ENCODE data around the gene TRPC4AP.

TRPC4AP gene

DNA sequence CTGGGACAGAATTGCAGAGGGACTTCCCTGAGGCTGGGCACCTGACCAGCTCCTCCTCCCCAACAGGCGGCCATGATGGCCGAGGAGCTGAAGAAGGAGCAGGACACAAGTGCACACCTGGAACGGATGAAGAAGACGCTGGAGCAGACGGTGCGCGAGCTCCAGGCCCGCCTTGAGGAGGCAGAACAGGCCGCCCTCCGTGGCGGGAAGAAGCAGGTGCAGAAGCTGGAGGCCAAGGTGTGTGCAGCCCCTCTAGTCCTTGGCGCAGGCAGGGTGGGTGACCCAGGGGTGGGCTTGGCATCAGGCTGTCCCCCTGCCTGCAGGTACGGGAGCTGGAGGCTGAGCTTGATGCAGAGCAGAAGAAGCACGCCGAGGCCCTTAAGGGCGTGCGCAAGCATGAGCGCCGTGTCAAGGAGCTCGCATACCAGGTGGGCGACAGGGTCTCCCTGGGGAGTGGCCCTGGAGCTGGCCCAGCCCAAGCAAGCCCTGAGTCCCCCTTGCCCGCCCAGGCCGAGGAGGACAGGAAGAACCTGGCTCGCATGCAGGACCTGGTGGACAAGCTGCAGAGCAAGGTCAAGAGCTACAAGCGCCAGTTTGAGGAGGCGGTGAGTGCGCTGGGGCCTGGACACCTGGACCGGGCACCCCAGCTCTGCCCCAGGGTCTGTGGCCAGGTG is 91.5 kb downstream of the TRPC4AP start:
- DNase-seq, result no peak

DNA sequence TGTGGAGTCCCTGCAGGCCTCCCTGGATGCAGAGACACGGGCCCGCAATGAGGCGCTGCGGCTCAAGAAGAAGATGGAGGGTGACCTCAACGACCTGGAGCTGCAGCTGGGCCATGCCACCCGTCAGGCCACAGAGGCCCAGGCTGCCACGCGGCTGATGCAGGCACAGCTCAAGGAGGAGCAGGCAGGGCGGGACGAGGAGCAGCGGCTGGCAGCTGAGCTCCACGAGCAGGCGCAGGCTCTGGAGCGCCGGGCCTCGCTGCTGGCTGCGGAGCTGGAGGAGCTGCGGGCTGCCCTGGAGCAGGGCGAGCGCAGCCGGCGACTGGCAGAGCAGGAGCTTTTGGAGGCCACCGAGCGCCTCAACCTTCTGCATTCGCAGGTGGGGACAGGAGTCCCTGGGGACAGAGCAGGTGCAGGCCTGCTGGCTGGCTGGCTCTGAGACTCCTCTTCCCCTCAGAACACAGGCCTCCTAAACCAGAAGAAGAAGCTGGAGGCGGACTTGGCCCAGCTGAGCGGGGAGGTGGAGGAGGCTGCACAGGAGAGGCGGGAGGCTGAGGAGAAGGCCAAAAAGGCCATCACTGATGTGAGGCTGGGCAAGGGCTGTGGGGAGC is 92.2 kb downstream of the TRPC4AP start:
- no peak for DNase-seq

DNA sequence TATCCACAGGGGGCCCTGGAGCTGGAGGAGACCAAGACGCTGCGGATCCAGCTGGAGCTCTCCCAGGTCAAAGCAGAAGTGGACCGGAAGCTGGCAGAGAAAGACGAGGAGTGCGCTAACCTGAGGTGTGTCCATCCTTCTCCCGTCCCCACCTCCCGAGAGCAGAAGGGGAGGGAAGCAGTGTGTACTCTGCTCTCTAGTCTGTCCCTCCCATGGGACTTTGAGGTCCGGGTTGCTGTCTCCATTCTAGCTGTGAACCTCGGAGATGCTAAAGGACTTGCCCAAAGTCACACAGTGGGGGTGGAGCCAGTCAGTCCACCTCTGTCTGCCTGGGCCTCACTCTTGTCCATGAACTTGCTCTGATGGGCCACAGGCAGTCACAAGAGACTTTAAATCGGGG is 92.8 kb downstream of the TRPC4AP start:
- no peak for DNase-seq

DNA sequence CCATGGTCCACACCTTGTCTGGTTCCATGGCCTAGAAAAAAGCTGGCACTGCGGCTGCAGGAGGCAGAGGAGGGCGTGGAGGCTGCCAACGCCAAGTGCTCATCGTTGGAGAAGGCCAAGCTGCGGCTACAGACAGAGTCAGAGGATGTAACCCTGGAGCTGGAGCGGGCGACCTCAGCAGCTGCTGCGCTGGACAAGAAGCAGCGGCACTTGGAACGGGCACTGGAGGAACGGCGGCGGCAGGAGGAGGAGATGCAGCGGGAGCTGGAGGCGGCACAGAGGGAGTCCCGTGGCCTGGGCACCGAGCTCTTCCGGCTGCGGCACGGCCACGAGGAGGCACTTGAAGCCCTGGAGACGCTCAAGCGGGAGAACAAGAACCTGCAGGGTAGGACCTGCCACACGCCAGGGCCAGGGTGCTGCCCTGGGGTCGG is 93.6 kb downstream of the TRPC4AP start:
- no peak for DNase-seq

DNA sequence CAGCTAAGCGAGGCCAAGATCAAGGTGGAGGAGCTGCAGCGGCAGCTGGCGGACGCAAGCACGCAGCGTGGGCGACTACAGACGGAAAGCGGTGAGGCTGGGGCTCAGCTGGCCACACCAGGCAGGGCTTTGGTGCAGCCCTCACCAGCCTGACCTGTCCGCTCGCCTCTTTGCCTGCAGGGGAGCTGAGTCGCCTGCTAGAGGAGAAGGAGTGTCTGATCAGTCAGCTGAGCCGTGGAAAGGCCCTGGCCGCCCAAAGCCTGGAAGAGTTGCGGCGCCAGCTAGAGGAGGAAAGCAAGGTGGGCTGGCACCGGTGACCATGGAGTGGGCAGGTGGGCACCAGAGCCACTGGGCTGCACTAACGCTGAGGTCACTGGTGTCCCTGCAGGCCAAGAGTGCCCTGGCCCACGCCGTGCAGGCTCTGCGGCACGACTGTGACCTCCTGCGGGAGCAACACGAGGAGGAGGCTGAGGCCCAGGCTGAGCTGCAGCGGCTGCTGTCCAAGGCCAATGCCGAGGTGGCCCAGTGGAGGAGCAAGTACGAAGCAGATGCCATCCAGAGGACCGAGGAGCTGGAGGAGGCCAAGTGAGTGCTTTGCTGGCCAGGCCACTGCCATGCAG is 94.2 kb downstream of the TRPC4AP start:
- no peak for DNase-seq

DNA sequence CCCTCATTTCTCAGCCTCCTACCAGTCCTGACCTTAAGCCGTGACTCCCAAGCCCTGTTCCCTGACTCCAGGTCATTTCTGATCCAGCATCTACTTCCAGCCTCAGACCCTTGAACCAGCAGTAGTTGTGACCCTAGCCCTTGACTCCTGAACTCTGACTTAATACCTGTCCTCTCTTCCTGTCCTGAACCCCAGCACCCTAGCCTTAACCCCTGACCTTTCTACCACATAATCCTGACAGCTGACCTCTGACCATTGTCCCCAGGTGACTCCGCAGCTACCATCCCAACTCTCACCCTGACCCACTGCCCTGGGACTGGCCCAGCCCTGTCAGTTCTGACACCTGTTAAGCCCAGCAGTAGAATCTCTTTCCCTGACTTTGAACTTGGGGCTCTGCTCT is 94.8 kb downstream of the TRPC4AP start:
- DNase-seq, result no peak

DNA sequence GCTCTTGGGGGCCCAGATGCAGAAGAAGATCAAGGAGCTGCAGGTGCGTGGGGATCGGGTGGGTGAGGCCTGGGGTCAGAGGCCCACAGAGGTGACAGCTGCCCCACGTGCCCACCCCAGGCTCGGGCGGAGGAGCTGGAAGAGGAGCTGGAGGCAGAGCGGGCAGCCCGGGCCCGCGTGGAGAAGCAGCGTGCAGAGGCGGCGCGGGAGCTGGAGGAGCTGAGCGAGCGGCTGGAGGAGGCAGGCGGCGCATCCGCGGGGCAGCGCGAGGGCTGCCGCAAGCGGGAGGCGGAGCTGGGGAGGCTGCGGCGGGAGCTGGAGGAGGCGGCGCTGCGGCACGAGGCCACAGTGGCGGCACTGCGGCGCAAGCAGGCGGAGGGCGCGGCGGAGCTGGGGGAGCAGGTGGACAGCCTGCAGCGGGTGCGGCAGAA is 95.5 kb downstream of the TRPC4AP start:
- no peak for DNase-seq

DNA sequence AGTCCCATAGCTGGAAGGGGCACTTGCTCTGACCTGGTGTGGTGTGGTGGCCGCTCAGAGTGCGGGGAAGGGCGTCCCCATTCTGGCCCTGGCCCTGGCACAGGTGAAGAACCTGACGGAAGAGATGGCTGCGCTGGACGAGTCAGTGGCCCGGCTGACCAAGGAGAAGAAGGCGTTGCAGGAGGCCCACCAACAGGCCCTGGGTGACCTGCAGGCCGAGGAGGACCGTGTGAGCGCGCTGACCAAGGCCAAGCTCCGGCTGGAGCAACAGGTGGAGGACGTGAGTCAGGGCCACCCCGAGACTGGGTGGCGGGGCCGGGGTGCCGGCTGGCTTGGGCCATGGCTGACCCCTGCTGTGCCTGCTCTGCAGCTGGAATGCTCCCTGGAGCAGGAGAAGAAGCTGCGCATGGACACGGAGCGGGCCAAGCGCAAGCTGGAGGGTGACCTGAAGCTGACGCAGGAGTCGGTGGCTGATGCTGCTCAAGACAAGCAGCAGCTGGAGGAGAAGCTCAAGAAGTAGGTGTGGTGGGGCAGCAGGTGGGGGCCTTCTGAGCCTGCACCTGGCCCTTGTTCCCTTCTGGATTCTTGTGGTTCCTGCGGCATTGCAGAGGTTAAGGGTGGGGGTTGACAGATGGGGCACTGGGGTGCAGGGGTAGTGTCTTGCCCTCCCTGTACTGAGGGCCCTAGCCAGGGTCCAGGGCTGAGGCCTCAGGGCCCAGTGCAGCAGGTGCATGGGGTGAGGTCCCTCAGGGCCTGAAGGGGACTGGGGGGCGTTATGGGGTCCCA is 96.2 kb downstream of the TRPC4AP start:
- no peak for DNase-seq

DNA sequence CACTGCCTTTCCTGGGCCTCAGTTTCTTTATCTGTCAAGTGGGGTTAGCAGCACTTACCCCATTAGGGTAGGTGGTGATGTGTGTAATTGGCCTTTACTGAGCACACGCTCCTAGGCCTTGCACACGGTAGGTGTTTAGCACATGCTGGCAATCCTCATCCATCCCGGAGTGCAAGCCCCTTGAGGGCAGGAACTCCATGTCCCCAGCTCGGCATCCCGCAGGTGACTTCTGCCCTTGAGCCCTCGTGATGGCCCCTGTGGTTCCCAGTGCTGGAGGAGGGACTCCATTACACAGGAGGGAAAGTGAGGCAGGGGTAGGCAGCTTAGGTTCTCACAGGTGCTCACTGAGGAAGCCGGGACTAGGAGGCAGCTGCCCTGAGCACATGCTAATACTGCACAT is 96.9 kb downstream of the TRPC4AP start:
- no peak for DNase-seq

DNA sequence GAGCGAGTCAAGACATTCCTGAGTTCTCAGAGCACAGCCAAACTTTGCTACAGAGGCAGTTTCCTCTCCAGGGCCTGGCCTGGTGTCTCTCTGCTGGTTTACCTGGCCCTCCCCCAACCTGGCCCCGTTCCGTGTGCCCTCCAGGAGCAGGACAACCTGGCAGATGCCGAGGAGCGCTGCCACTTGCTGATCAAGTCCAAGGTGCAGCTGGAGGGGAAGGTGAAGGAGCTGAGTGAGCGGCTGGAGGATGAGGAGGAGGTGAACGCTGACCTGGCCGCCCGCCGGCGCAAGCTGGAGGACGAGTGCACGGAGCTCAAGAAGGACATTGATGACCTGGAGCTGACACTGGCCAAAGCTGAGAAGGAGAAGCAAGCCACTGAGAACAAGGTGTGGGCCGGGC is 97.4 kb downstream of the TRPC4AP start:
- DNase-seq, result no peak

DNA sequence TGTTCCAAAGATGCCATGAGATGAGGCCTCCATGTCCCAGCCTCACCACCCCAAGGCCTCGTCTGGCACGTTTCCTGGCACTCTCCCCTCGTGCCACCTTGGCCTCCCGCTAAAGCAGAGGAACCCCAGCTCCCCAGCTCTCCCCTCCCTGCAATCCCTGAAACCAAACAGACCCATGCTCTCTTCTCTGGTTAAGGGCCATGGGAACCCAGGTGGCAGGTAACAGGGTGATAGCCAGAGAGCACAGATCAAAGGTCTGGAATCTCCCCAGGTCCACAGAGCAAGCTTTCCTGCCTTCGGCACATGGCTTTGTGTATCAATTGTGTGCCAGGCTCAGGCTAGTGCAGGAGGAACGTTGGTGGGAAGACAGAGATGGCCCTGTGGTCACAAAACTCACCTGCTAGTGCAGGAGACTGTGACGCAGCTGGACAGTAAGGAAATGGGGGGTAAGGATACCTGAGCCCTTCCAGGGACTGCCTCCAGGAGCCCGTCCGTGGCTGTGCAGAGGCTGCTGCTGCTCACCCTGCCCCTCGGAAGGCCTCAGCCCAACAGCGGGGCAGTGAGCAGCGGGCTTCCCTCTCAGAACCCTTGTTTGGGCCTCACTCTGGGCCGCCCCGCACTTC is 98.0 kb downstream of the TRPC4AP start:
- no peak for DNase-seq

DNA sequence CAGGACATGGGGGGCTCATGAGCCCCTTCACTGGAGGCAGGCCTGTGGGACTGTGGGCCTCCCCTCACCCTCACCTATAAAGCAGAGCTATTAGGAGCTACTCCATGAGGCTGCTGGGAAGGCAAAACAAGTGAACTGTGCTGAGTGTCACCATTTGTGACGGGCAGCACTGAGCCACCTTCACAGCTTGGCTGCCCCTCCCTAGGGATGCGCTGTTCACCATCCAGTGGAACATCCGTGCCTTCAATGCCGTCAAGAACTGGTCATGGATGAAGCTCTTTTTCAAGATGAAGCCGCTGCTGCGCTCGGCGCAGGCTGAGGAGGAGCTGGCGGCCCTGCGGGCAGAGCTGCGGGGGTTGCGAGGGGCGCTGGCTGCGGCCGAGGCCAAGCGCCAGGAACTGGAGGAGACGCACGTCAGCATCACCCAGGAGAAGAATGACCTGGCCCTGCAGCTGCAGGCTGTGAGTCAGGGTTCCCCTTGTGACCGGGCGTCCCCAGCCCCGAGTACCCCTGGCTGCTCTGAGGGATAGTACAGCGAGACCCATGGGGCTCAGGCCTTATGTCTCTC is 98.6 kb downstream of the TRPC4AP start:
- DNase-seq, result no peak

DNA sequence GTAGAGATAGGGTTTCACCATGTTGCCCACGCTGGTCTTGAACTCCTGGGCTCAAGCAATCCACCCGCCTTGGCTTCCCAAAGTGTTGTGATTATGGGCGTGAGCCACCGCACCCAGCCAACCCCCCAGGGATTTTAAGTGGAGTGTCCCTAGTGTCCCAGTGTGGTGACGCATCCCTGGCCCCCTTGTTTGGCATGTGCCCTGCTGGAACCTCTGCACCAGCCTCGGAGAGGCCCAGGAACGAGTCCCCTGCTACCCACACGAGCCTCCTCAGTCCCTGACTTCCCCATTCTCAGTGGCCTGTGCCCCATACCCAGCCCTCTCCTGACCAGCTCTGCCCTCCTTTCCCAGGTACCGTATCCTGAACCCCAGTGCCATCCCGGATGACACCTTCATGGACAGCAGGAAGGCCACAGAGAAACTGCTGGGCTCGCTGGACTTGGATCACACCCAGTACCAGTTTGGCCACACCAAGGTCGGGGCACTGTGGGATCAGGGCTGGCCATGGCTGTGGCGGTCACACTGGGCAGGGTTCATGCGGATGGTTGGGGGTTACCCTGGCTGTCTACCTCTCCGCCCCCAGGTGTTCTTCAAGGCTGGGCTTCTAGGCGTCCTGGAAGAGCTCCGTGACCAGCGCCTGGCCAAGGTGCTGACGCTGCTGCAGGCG is 99.7 kb downstream of the TRPC4AP start:
- no peak for DNase-seq

DNA sequence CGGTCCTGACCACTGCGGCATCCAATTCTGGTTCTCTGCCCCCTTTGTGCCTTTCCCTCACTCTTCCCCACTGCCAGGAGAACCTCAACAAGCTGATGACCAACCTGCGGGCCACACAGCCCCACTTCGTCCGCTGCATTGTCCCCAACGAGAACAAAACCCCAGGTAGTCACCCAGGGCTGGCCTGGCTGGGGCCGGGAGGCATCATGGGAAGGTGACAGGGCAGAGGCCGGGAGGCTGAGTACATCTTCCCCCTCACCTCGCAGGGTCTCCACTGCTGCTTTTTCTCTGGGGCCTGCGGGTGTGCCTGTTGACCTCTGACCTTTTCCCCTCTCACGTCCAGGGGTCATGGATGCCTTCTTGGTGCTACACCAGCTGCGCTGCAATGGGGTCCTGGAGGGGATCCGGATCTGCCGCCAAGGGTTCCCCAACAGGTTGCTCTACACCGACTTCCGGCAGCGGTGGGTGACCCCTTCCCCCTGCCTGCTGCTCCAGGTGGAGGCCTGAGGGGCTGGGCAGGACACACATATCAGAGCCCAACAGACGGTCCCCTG is 101.9 kb downstream of the TRPC4AP start:
- DNase-seq, result no peak

DNA sequence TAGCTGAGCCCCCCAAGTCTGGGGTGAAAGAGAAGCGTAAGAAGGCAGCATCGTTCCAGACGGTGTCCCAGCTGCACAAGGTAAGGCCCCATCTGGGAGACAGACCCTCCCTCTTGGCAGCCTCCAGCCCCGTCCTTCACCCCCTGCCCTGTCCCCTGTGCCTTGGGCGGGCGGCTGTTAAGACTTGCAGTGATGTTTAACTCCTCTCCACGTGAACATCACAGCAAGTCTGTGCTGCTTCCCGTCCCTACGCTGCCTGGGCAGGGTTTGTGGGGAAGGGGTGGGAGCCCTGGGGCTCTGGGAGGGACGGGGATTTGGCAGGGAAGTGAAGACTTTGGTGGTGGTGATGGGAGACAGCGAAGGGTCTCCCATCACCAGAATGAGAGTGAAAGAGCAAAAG is 102.4 kb downstream of the TRPC4AP start:
- no peak for DNase-seq

DNA sequence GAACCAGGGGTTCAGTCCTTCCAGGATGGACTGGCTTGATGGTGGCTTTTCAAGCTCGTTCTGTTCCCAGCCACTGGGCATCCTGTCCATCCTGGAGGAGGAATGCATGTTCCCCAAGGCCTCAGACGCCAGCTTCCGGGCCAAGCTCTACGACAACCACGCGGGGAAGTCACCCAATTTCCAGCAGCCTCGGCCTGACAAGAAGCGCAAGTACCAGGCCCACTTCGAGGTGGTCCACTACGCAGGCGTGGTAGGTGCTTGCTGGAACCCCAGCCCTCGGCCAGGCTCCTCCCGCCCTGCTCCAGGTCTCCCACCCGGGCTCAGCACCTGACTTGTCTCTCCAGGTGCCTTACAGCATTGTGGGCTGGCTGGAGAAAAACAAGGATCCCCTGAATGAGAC is 102.9 kb downstream of the TRPC4AP start:
- DNase-seq, result no peak

DNA sequence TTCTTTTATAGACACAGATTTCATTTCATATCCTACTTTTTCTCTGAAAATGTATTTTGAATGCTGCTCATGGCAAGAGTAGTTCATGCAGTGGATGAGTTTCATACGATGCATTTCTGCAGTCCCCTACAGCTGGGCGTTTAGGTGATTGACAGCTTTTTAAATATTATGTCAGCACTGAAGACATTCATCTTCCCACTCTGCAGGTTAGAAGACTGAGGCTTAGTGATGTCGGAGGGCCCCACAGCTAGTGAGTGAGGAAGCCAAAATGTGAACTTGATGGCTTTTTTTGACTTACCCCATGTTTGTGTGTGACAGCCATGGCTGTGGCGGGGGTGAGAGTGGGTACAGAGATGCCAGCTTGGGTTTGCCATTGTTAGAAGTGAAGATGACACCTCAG is 103.5 kb downstream of the TRPC4AP start:
- DNase-seq, result no peak

DNA sequence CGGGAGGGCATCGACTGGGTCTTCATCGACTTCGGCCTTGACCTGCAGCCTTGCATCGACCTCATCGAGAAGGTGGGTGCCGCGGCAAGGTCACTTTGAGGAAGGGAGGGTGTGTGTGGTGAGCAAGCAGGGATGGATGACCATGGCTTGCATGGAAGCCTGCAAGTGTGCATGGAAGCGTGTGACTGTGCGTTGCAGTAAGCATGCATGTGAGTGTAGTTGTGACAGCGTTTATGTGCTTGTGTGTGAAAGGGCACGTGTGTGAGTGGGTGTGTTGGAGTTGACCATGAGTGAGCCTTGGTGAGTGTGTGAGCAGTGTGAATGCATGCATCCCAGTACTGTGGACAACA is 104.4 kb downstream of the TRPC4AP start:
- DNase-seq, result no peak

DNA sequence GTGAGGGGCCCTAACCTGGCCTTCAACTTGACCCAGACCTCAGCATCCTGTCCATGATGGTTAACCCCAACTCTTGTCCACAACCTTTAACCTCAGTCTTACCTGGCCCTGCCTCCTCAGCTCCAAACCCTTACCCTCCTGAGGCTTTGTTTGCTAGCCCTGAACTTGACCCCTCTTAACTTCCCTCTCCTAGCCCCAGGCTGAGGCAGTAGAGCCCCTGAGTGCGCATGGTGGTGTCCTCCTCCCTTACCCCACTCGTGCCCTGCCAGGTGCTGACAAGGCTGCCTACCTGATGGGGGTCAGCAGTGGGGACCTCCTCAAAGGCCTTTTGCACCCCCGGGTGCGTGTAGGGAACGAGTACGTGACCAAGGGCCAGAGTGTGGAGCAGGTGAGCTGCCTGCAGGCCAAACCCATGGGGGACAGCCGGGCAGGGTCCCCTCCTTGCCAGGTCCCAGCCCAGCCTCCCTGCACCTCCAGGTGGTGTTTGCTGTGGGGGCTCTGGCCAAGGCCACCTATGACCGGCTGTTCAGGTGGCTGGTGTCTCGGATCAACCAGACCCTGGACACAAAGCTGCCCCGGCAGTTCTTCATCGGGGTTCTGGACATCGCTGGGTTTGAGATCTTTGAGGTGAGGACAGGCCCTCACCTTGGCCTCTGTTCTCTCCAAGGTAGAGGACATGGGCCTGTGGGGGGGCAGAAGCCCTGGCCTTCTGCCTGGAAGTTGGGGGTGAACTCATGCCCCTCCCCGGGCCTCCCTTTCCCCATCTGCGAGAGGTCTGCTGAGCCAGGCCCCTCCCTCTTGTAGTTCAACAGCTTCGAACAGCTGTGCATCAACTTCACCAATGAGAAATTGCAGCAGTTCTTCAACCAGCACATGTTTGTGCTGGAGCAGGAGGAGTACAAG is 105.1 kb downstream of the TRPC4AP start:
- no peak for DNase-seq

DNA sequence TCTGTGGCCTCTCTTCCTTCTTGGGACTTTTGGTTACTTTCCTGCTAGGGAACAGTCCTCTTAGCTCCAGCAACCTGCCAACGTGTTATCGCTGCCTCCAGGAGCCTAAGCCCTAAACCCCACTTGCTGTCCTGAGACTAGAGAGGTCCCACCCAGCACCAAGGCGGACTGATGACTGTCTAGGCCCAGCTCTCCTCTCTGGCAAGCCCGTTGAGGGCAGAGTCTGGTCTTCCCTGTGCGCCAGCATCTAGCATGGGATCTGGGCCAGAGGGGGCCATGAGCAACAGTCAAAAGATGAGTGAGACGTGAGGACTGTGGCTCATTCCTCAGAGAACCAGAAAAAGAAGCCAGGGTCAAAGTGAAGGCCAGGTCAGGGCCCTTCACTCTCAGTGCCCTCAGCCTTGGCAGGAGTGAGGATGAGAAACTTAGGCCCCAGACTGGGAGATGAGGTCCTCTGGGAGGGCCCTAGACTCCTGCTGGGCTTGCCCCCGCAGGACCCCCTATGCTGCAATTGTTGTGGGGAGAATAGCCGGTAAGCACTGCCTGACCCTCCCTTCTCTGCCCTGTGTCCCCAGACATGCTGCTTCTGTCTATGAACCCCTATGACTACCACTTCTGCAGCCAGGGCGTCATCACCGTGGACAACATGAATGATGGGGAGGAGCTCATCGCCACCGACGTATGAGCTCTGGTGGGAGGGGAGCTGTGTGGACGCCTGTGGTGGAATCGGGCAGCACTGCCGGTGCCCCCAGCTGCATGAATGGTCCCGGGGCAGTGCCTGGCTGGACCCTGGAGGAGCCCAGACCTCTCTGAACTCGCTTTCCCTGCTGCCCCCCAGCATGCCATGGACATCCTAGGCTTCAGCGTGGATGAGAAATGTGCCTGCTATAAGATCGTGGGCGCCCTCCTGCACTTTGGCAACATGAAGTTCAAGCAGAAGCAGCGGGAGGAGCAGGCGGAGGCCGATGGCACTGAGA is 106.0 kb downstream of the TRPC4AP start:
- no peak for DNase-seq

Measured in NCI-H187 treated with DMSO at 0.1 percent for 48 hours (cell line).